Upper lobe of left lung (tissue), 4 donors: ENCODE measurements around the gene LMBRD2.

Source experiments
- CTCF ChIP-seq, 6 experiments: fragments of 450-650 bp in 4 of 6; fragments of 200-600 bp in 2 of 6; sonication (generic) in 2 of 6; IDR thresholded peaks; one replicate each; pipeline ENCODE4 v1.5.1; 2016 to 2019; ENCODE audit warnings: antibody characterized with exemption in 6 of 6
- EP300 ChIP-seq, 4 donors: sonication (generic); formaldehyde crosslinking; IDR thresholded peaks; one replicate each; pipeline ENCODE4 v1.5.1; 2017; ENCODE audit warnings: antibody characterized with exemption in 4 of 4, control low read depth in 2 of 4

- TF ChIP-seq CTCF (IDR thresholded peaks at IDR 0.05) (no peak), EP300 (IDR thresholded peaks at IDR 0.05) (no peak)
Observed at GRCh38 chr5:36057386-36057785, 94.3 kb downstream of the LMBRD2 start.
